Measurements from ENCODE around the gene RAB3D.

RAB3D gene

DNA sequence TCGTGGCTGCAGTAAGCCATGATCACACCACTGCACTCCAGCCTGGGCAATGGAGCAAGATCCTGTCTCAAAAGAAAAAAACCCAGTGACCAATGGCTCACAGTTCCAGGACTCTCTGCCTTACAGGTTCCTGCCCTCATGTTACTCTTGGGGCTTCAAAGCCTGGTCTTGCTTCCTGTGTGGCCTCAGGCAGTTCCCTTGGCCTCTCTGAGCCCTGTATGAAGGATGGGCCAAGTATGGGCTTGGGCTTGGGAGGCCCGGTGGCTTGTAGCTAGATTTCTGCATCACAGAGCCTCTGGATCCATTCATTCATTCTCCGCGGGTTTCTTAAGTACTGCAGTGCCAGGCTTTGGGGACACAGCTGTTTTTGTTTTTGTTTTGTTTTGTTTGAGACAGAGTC, 44.3 kb downstream of the RAB3D start:
- DNase-seq, result no peak

DNA sequence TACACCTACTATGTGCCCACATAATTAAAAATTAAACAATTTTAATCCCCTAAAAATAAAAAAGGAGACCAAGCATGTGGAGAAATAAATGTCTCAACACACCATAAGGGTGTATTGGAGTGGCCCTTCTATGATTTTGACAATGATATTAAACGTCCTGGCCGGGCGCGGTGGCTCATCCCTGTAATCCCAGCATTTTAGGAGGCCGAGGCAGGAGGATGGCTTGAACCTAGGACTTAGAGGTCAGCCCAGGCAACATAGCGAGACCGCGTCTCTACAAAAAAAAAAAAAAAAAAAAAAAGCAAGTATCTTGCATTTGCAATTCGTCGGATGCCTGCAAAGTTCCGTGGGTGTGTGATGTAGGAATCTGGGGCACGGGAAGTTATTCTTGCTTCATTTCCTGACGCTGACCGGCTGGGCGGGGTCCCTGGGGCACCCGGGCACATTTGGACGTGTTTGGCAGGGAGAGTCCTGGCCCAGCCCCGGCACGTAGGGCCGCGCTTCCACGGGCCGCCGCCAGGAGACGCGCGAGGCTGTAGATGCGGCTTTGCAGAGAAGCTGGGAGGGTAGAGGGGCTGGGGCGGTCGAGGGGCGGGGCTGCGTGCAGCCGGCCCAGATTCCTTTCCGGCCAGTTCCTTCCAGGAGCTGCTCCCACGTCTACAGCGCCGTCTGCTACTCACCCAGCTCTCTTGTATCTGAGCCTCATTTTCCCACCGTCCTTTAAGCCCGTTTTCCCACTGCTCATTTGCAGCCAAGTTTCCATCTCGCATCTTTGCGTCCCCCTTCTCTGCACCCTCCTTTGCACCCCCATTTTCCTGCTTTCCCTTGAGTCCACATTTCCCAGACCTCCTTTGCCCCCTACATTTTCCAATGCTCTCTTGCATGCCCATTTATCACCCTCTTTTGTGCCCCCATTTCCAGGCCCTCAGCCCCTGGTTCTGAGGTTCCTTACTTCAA, 45.7 kb downstream of the RAB3D start:
- DNase-seq, result peak; percentile 34 to 74 (median 60)

DNA sequence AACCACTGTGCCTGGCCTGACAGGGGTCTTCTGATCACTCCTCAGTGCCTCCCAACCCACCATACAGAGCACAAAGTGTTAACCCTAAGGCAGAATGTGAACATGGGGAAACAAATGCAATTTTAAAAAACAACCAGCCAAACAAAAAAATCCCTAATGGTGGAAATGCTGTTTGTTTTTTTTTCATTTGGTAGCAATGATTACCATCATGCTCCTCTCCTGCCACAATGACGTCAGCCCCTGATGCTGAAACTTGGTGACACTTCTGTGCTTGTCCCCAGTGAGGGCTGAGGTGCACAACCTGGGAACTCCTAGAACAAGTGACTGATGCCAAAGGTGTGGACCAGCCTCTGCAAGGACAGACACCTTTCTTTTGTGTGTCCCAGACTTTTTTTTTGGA, 47.5 kb downstream of the RAB3D start:
- DNase-seq, result no peak

DNA sequence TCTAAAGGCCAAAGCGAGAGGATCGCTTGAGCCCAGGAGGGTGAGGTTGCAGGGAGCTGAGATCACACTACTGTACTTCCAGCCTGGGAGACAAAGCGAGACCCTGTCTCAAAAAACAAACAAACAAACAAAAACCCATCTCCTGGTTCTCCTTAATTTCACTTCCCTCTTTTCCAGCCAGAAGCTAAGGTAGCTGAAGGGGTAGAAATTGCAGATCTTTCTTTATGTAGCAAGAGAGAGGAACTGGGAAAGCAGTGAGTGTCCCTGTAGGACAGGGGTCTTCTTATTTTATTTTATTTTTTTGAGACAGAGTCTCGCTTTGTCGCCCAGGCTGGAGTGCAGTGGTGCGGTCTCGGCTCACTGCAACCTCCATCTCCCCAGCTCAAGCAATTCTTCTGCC, 48.0 kb downstream of the RAB3D start:
- no peak for DNase-seq

DNA sequence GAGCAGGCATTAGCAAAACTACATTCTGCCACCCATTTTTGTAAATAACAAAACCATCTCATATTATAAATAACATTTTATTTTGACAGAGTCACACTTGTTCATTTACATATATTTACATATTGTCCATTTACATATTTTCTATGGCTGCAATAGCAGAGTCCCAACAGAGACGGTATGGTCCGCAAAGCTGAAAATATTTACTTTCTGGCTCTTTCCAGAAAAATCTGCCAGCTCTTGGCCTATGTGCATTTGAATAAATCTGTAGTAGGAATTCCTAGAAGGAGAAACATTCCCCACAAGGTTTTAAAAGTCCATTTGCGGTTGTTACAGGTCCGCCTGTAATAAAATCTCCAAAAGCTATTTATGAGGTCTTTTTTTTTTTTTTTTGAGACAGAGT, 49.2 kb downstream of the RAB3D start:
- no peak for DNase-seq

DNA sequence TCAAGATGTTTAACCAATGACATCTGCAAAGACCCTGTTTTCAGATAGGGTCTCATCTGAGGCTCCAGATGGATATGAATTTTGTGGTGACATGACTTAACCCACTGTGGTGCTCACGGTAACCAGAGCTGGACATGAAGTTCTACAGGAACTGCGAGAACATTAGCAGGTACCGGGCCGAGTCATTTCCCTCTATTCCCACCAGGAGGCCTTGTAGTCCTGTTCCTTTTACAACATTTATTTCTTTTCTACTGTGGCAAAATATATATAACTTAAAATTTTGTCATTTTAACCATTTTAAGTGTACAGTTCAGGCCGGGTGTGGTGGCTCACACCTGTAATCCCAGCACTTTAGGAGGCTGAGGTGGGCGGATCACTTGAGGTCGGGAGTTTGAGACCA, 51.1 kb downstream of the RAB3D start:
- no peak for DNase-seq

DNA sequence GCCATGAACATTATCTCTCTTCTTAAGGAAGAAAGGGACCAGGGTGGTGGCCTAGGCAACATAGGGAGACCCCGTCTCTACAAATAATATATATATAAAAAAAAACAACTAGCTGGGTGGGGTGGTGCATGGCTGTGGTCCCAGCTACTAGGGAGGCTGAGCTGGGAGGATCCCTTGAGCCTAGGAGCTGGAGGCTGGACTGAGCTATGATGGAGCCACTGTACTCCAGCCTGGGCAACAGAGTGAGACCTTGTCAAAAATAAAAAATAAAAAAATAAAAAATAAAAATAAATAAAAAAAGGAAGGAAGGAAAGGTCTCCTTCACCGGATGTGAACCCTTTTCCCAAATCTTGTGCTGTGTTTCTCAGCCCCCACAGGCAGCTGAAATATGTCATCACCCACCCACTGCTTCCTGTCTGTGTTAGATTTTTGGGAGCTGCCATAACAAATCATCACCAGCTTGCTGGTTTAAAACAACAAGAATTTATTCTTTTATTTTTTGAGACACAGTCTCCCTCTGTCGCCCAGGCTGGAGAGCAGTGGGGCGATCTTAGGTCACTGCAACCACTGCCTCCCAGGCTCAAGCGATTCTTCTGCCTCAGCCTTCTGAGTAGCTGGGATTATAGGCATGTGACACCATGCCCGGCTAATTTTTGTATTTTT, 53.0 kb downstream of the RAB3D start:
- no peak for DNase-seq

DNA sequence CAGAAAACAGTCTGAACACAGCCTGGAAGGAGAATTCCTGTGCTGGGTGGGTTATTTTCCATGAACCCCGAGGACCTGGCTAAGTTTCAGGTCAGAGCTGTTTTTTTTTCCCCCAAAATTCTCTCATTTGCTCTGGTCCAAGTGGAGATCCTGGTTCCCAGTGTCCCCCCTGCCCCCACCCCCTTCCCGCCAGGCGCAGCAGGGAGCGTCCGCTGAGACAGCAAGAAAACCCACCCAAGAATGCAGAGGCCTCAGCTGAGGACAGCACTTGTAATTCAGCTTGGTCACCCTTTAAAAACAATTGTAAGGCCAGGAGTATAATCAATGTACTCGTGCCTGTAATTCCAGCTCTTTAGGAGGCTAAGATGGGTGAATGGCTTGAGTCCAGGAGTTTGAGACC, 54.9 kb downstream of the RAB3D start:
- no peak for DNase-seq

DNA sequence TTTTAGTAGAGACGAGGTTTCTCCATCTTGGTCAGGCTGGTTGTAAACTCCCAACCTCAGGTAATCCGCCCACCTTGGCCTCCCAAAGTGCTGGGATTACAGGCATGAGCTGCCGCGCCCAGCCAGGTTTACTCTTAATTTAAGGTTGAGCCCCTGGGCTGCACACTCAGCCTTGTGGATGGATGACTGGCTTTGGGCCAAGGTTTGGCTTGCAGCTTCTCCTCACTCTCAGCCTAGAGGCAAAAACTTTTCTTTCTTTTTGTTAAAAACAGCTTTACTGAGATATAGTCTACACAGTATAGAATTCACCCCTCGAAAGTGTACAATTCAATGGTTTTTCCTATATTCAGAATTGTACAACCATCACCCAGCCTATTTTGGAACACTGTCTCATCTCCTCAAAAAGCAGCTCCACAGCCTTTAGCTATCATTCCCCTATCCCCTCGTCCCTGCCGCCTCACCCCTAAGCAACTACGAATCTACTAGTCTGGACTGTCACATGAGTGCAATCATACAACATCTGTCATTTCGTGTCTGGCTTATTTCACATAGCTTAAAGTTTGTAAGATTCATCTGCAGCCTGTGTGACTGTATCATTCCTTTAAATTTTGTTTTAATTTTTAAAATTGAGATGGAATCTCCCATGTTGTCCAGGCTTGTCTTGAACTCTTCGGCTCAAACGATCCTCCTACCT, 58.0 kb downstream of the RAB3D start:
- DNase-seq, result no peak

DNA sequence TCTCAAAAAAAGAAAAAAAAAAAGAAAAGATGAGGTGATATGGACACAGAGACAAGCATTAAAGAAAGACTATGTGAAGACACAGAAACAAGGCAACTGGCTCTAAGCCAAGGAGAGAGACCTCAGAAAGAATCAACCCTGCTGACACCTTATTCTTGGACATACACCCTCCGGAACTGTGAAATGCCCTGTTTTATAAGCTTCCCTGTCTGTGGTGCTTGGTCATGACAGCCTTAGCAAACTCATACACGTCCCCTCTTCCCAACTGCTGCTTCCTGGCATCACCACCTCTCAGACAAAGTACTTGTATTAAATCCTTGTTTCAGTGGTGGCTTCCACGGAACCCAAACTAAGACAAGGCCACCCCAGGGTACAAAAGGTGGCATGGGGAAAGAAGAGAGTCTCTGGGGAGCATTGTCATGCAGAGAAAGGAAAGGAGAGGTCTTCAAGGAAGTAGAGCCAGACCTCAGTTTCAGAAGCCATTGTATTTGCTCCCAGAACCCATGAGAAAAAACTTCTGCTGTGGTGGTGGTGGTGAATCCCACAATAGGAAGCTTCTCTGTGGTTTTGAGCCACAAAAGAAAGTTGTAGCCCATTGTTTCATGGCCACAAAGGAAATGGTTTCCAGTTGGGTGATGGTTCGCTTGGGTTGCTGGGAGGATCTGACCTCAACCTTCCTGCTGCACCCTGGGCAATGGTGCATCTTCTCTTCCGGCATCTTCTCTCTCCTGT, 59.8 kb downstream of the RAB3D start:
- peak in 1 of 4 experiments; percentile 9 for DNase-seq

DNA sequence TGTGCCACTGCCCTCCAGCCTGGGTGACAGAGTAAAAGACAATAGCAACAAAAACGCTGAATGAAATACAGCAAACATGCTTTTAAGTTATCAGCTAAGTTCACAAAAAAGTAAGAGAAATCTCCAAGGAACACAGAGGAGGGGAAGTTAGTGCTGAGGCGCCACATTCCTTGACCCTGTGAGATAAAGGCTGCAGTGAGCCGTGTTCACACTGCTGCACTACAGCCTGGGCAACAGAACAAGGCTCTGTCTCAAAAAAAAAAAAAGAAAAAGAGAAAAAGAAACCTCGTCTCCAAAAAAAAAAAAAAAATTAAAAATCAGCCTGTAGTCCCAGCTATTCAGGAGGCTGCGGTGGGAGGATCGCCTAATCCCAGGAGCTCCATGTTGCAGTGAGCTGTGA, 60.8 kb downstream of the RAB3D start:
- DNase-seq, result no peak

DNA sequence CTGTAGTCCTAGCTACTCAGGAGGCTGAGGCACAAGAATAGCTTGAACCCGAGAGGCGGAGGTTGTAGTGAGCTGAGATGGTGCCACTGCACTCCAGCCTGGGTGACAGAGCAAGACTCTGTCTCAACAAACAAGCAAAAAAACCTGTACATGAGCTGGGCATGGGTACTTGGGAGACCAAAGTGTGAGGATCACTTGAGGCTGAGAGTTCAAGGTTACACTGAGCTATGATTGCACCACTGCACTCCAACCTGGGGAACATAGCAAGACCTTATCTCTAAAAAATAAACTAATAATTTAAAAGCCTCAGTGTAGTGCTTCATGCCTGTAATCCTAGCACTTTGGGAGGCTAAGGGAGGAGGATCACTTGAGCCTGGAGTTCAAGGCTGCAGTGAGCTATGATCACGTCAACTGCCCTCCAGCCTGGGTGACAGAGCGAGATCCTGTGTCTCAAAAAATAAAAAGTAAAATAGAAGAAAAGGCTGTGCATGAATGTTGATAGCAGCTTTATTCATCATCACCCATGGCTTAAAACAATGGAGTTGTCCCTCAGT, 64.8 kb downstream of the RAB3D start:
- DNase-seq, result no peak

DNA sequence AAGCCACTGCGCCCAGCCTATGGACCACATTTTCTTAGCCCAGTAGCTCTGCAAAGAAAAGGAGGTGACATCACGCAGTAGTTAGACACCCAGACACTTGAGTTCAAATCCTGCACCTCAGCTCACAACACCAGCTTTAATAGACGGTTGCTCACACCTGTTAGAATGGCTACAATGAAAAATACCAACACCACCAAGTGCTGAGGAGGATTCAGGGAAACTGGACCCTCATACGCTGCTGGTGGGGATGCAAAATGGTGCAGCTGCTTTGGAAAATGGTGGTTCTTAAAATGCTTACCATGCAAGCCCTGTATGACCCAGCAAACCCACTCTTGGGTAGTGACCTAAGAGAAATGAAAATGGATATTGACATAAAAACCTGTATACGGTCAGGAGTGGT, 65.5 kb downstream of the RAB3D start:
- no peak for DNase-seq

DNA sequence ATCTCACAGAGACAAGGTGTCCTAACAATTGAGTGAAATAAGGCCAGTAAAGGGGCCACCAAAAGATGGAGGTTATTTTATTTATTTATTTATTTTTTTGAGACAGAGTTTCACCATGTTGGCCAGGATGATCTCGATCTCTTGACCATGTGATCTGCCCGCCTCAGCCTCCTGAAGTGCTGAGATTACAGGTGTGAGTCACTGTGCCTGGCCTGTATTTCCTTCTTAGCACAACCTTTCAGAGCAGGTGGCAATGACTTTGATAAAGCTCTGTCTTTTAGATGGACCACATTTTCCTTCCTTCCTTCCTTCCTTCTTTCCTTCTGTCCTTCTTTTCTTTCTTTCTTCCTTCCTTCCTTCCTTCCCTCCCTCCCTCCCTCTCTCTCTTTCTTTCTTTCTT, 66.2 kb downstream of the RAB3D start:
- no peak for DNase-seq
